ENCODE results near the gene LHFPL3. TPM values are rescaled to one million over a fixed set of nuclear protein-coding genes. Genes with fewer than 3 reads are reported as not detected.

LHFPL3 gene
- polyA plus RNA-seq, 1 of the 3 experiments (the other 2 are of a cell fraction) = not detected

GRCh38 chr7:104480529-104480928 is 152.1 kb downstream of the LHFPL3 start (continued):
- TF ChIP-seq, protein P1, sequence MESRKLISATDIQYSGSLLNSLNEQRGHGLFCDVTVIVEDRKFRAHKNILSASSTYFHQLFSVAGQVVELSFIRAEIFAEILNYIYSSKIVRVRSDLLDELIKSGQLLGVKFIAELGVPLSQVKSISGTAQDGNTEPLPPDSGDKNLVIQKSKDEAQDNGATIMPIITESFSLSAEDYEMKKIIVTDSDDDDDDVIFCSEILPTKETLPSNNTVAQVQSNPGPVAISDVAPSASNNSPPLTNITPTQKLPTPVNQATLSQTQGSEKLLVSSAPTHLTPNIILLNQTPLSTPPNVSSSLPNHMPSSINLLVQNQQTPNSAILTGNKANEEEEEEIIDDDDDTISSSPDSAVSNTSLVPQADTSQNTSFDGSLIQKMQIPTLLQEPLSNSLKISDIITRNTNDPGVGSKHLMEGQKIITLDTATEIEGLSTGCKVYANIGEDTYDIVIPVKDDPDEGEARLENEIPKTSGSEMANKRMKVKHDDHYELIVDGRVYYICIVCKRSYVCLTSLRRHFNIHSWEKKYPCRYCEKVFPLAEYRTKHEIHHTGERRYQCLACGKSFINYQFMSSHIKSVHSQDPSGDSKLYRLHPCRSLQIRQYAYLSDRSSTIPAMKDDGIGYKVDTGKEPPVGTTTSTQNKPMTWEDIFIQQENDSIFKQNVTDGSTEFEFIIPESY (IDR thresholded peaks at IDR 0.05; ENCODE audit: borderline replicate concordance, low read depth) = no peak
- TF ChIP-seq RFX5 (IDR thresholded peaks at IDR 0.05; ENCODE audit: low read length) (no peak), FOXM1 (IDR thresholded peaks at IDR 0.05; ENCODE audit: low read depth) (no peak), ELF1 (IDR thresholded peaks at IDR 0.05) (no peak), EP300 (IDR thresholded peaks at IDR 0.05; ENCODE audit: borderline replicate concordance in 1 of 2, low read depth in 1 of 2, low read length in 1 of 2) (no peak), YY1 (IDR thresholded peaks at IDR 0.05; ENCODE audit: low read depth) (no peak), RAD21 (IDR thresholded peaks at IDR 0.05; ENCODE audit: low read length) (no peak)

DNA sequence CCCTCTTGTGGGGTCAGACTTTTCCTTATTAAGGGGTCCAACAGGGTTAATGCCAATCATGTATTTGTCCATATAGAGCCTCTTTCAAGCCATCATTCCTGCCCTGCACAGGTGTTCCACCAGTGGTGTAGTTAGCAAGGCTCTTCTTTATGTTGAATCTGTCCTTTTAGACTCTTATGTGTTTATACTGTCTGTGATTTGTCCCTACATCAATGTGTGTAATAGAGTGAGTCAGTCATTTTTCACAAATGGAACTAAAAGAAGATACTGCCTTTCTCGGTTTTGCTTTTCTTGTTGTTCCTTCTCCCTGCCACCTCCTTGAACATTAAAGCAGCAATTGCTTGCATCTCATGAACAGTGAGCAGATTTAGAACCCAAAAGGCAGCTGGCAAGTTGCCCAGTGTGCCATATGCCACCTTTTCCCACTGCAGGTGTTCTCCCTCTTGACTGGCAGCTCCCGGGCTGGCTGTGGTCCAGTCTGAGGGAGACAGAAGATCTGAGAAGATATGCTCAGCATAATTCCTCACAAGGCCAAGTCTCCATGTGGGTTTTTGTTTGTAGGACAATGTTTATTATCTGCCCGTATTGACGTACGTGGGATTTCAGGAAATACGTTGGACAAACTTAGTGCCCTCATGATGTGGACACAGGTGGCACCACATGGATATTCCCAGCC is 154.1 kb downstream of the LHFPL3 start:
- Histone ChIP-seq H4K20me1 (ENCODE audit: insufficient read depth) (no peaks in the 10 kb centered on the region), H3K9me2 (no peaks in the 10 kb centered on the region), H3K4me3 (ENCODE audit: low read depth in 2 of 2, low read length in 1 of 2) (no peak overlapping the region), H3K9me3 (no peaks in the 10 kb centered on the region), H3K9ac (no peak overlapping the region), H3K4me1 (ENCODE audit: control insufficient read depth in 1 of 2, insufficient read depth in 2 of 2, low read depth in 1 of 2, low read length in 1 of 2) (peaks cover 0 to 3% of the 10 kb centered on the region in 2 experiments; a peak in 1 of 4 replicates), H3K27me3 (ENCODE audit: insufficient read depth) (peaks cover 7% of the 10 kb centered on the region; the same call in 1 of the 2 replicates), H3K79me2 (ENCODE audit: insufficient read depth) (no peaks in the 10 kb centered on the region), H3K4me2 (no peak overlapping the region), H3K36me3 (replicated peaks in 1 of 2; ENCODE audit: control insufficient read depth in 1 of 2, insufficient read depth in 2 of 2, low read length in 1 of 2) (no peaks in the 10 kb centered on the region), H3F3A (replicated peaks; ENCODE audit: insufficient read depth) (no peaks in the 10 kb centered on the region), H3K27ac (ENCODE audit: low read depth in 2 of 2, low read length in 1 of 2) (no peak overlapping the region), H2AFZ (ENCODE audit: low read depth) (no peak overlapping the region)
- no peak for TF ChIP-seq FOXJ3 (CRISPR knock-in tag; IDR thresholded peaks at IDR 0.05)
- no peak for TF ChIP-seq CHD2 (IDR thresholded peaks at IDR 0.05; ENCODE audit: low read length, partially characterized antibody)
- no peak for TF ChIP-seq NFIC (IDR thresholded peaks at IDR 0.05; ENCODE audit: borderline replicate concordance)
- TF ChIP-seq FOXM1 (IDR thresholded peaks at IDR 0.05; ENCODE audit: low read depth) = no peak
- no peak for TF ChIP-seq SMC3 (IDR thresholded peaks at IDR 0.05; ENCODE audit: low read depth, low read length)
- no peak for TF ChIP-seq TAF1 (IDR thresholded peaks at IDR 0.05; ENCODE audit: borderline replicate concordance, low read depth, low read length)
- ChIA-PET CTCF (no interaction called here), POLR2A (no interaction called here)
- no peak for DNase-seq
- 7% methylated on average over 6 of the region's 6 CpGs for WGBS (ENCODE audit: low lambda C conversion rate)

GRCh38 chr7:104486931-104487330 is 158.5 kb downstream of the LHFPL3 start:
- ChIA-PET POLR2A (no interaction called here), CTCF (no interaction called here)
- no peaks in the 10 kb centered on the region for H3K9me2 ChIP-seq
- no peaks in the 10 kb centered on the region for H3K79me2 ChIP-seq (ENCODE audit: insufficient read depth)
- H3K9ac ChIP-seq = no peak overlapping the region
- no peak overlapping the region for H3K27ac ChIP-seq (ENCODE audit: low read depth in 2 of 2, low read length in 1 of 2)
- no peak overlapping the region for H2AFZ ChIP-seq (ENCODE audit: low read depth)
- no peaks in the 10 kb centered on the region for H3K36me3 ChIP-seq (replicated peaks in 1 of 2; ENCODE audit: control insufficient read depth in 1 of 2, insufficient read depth in 2 of 2, low read length in 1 of 2)
- H3K4me2 ChIP-seq = no peak overlapping the region
- no peak overlapping the region for H3K4me3 ChIP-seq (ENCODE audit: low read depth in 2 of 2, low read length in 1 of 2)
- no peaks in the 10 kb centered on the region for H3F3A ChIP-seq (replicated peaks; ENCODE audit: insufficient read depth)
- 2% methylated on average over 1 of the region's 1 CpG for WGBS (ENCODE audit: low lambda C conversion rate)
- peaks cover 0 to 3% of the 10 kb centered on the region in 2 experiments; a peak in 1 of 4 replicates for H3K4me1 ChIP-seq (ENCODE audit: control insufficient read depth in 1 of 2, insufficient read depth in 2 of 2, low read depth in 1 of 2, low read length in 1 of 2)
- H3K9me3 ChIP-seq = no peaks in the 10 kb centered on the region
- 0 out of 2 replicates have a peak, but pooled peaks cover 6% of the 10 kb centered on the region for H3K27me3 ChIP-seq (ENCODE audit: insufficient read depth)
- DNase-seq = no peak
- no peaks in the 10 kb centered on the region; the same call in 1 of the 2 replicates for H4K20me1 ChIP-seq (ENCODE audit: insufficient read depth)
- TF ChIP-seq MXI1 (IDR thresholded peaks at IDR 0.05; ENCODE audit: low read depth, low read length) = no peak
- TF ChIP-seq, protein P2, sequence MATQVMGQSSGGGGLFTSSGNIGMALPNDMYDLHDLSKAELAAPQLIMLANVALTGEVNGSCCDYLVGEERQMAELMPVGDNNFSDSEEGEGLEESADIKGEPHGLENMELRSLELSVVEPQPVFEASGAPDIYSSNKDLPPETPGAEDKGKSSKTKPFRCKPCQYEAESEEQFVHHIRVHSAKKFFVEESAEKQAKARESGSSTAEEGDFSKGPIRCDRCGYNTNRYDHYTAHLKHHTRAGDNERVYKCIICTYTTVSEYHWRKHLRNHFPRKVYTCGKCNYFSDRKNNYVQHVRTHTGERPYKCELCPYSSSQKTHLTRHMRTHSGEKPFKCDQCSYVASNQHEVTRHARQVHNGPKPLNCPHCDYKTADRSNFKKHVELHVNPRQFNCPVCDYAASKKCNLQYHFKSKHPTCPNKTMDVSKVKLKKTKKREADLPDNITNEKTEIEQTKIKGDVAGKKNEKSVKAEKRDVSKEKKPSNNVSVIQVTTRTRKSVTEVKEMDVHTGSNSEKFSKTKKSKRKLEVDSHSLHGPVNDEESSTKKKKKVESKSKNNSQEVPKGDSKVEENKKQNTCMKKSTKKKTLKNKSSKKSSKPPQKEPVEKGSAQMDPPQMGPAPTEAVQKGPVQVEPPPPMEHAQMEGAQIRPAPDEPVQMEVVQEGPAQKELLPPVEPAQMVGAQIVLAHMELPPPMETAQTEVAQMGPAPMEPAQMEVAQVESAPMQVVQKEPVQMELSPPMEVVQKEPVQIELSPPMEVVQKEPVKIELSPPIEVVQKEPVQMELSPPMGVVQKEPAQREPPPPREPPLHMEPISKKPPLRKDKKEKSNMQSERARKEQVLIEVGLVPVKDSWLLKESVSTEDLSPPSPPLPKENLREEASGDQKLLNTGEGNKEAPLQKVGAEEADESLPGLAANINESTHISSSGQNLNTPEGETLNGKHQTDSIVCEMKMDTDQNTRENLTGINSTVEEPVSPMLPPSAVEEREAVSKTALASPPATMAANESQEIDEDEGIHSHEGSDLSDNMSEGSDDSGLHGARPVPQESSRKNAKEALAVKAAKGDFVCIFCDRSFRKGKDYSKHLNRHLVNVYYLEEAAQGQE (IDR thresholded peaks at IDR 0.05; ENCODE audit: low read depth, low read length) = no peak
- no peak for TF ChIP-seq EP300 (IDR thresholded peaks at IDR 0.05; ENCODE audit: borderline replicate concordance in 1 of 2, low read depth in 1 of 2, low read length in 1 of 2)
- TF ChIP-seq, protein P3, sequence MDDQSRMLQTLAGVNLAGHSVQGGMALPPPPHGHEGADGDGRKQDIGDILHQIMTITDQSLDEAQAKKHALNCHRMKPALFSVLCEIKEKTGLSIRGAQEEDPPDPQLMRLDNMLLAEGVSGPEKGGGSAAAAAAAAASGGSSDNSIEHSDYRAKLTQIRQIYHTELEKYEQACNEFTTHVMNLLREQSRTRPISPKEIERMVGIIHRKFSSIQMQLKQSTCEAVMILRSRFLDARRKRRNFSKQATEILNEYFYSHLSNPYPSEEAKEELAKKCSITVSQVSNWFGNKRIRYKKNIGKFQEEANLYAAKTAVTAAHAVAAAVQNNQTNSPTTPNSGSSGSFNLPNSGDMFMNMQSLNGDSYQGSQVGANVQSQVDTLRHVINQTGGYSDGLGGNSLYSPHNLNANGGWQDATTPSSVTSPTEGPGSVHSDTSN (IDR thresholded peaks at IDR 0.05) = no peak
- TF ChIP-seq, protein P4, sequence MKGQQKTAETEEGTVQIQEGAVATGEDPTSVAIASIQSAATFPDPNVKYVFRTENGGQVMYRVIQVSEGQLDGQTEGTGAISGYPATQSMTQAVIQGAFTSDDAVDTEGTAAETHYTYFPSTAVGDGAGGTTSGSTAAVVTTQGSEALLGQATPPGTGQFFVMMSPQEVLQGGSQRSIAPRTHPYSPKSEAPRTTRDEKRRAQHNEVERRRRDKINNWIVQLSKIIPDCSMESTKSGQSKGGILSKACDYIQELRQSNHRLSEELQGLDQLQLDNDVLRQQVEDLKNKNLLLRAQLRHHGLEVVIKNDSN (IDR thresholded peaks at IDR 0.05; ENCODE audit: borderline replicate concordance, low read depth) = no peak
- TF ChIP-seq TEAD4 (IDR thresholded peaks at IDR 0.05; ENCODE audit: borderline replicate concordance, insufficient read depth) = no peak
- no peak for TF ChIP-seq ELF1 (IDR thresholded peaks at IDR 0.05)

All from SK-N-SH (cell line).